ENCODE measurements around the gene GPANK1. TPM values are rescaled to one million over a fixed set of nuclear protein-coding genes. Genes with fewer than 3 reads are reported as not detected.

Gene GPANK1
- total RNA-seq, 1 experiment from 2014 or later: 32.2 TPM

- intact Hi-C loops (cut with micrococcal nuclease; ENCODE audit: unreplicated experiment): no loop called here
- BruUV-seq (replicated peaks): no TSS peak
- no peak for DNase-seq
Observed at GRCh38 chr6:31692886-31693285, 28.1 kb upstream of the GPANK1 start.

GRCh38 chr6:31692353-31692752, 27.6 kb upstream of the GPANK1 start:
- BruUV-seq (replicated peaks): no TSS peak
- no peak for TF ChIP-seq CTCF (IDR thresholded peaks at IDR 0.05; ENCODE audit: unreplicated experiment)
- peaks cover 16% of the 10 kb centered on the region for H3K4me1 Mint-ChIP-seq (ENCODE audit: low read depth, unreplicated experiment)
- no peaks in the 10 kb centered on the region for H3K27me3 Mint-ChIP-seq (ENCODE audit: unreplicated experiment)
- H3K36me3 Mint-ChIP-seq (ENCODE audit: insufficient read depth, unreplicated experiment): peaks cover 48% of the 10 kb centered on the region
- no peak overlapping the region for H3K27ac Mint-ChIP-seq (ENCODE audit: unreplicated experiment)
- CTCF ChIA-PET: interaction anchor here (1.9 kb wide), 1 partner anchor 47 kb away, joined by 4 read pairs; the partner anchor contains the start of gene MSH5
- intact Hi-C loops (cut with micrococcal nuclease; ENCODE audit: unreplicated experiment): no loop called here
- no peak for DNase-seq
- no peaks in the 10 kb centered on the region for H3K9me3 Mint-ChIP-seq (ENCODE audit: low read depth, unreplicated experiment)
- no peak overlapping the region for H3K4me3 Mint-ChIP-seq (ENCODE audit: low read depth, unreplicated experiment)

More at GRCh38 chr6:31692886-31693285, 28.1 kb upstream of the GPANK1 start:
- TF ChIP-seq CTCF (IDR thresholded peaks at IDR 0.05; ENCODE audit: unreplicated experiment): no peak
- no peaks in the 10 kb centered on the region for H3K27me3 Mint-ChIP-seq (ENCODE audit: unreplicated experiment)
- H3K36me3 Mint-ChIP-seq (ENCODE audit: insufficient read depth, unreplicated experiment): peaks cover 47% of the 10 kb centered on the region
- H3K9me3 Mint-ChIP-seq (ENCODE audit: low read depth, unreplicated experiment): no peaks in the 10 kb centered on the region
- H3K4me3 Mint-ChIP-seq (ENCODE audit: low read depth, unreplicated experiment): no peak overlapping the region
- CTCF ChIA-PET: interaction anchor here (1.9 kb wide), 1 partner anchor 47 kb away, joined by 4 read pairs; the partner anchor contains the start of gene MSH5
- H3K4me1 Mint-ChIP-seq (ENCODE audit: low read depth, unreplicated experiment): peaks cover 16% of the 10 kb centered on the region
- H3K27ac Mint-ChIP-seq (ENCODE audit: unreplicated experiment): no peak overlapping the region

- no peak for DNase-seq
- H3K4me3 Mint-ChIP-seq (ENCODE audit: low read depth, unreplicated experiment): no peak overlapping the region
- no peak for TF ChIP-seq CTCF (IDR thresholded peaks at IDR 0.05; ENCODE audit: unreplicated experiment)
- intact Hi-C loops (cut with micrococcal nuclease; ENCODE audit: unreplicated experiment): no loop called here
- H3K27me3 Mint-ChIP-seq (ENCODE audit: unreplicated experiment): no peaks in the 10 kb centered on the region
- no peaks in the 10 kb centered on the region for H3K9me3 Mint-ChIP-seq (ENCODE audit: low read depth, unreplicated experiment)
- peaks cover 50% of the 10 kb centered on the region for H3K36me3 Mint-ChIP-seq (ENCODE audit: insufficient read depth, unreplicated experiment)
- H3K4me1 Mint-ChIP-seq (ENCODE audit: low read depth, unreplicated experiment): peaks cover 16% of the 10 kb centered on the region
- no peak overlapping the region for H3K27ac Mint-ChIP-seq (ENCODE audit: unreplicated experiment)
- BruUV-seq (replicated peaks): no TSS peak
- CTCF ChIA-PET: interaction anchor here (2.0 to 2.6 kb wide), 2 partner anchors 10 to 78 kb away, joined by 8 read pairs; partner anchors contain the start of gene LY6G5C
Observed at GRCh38 chr6:31691564-31692108, 26.8 kb upstream of the GPANK1 start.

- no peak overlapping the region for H3K4me3 Mint-ChIP-seq (ENCODE audit: low read depth, unreplicated experiment)
- no peaks in the 10 kb centered on the region for H3K27me3 Mint-ChIP-seq (ENCODE audit: unreplicated experiment)
- no peak overlapping the region for H3K27ac Mint-ChIP-seq (ENCODE audit: unreplicated experiment)
- CTCF ChIA-PET: interaction anchor here (0.6 to 2.6 kb wide), 6 partner anchors 10 to 249 kb away, joined by 3 to 14 read pairs (median 8); partner anchors contain the start of genes LY6G5C and MSH5
- H3K4me1 Mint-ChIP-seq (ENCODE audit: low read depth, unreplicated experiment): peaks cover 16% of the 10 kb centered on the region
- H3K9me3 Mint-ChIP-seq (ENCODE audit: low read depth, unreplicated experiment): no peaks in the 10 kb centered on the region
- DNase-seq: no peak
- intact Hi-C loops (cut with micrococcal nuclease; ENCODE audit: unreplicated experiment): no loop called here
- TF ChIP-seq CTCF (IDR thresholded peaks at IDR 0.05; ENCODE audit: unreplicated experiment): no peak
- BruUV-seq (replicated peaks): no TSS peak
- H3K36me3 Mint-ChIP-seq (ENCODE audit: insufficient read depth, unreplicated experiment): peaks cover 51% of the 10 kb centered on the region
Observed at GRCh38 chr6:31691078-31691463, 26.3 kb upstream of the GPANK1 start.
